GM18951 (cell line): ENCODE data around the gene SUSD1.

ENCODE experiments used
- POLR2A ChIP-seq: IDR thresholded peaks from 4 replicates; pipeline ENCODE4 v1.6.1; 2011; ENCODE audit warnings: mild to moderate bottlenecking; ENCODE audit not compliant: insufficient read length, insufficient read depth; ENCODE audit errors: extremely low read depth
- in situ Hi-C: fragments of 300-500 bp; cut with MboI; formaldehyde crosslinking; loops from one replicate; pipeline ENCODE4 v1.12.0; 2022; ENCODE audit warnings: low sequenced_read_pairs, mixed read lengths, inconsistent platforms; ENCODE audit not compliant: unreplicated experiment

The SUSD1 gene

DNA sequence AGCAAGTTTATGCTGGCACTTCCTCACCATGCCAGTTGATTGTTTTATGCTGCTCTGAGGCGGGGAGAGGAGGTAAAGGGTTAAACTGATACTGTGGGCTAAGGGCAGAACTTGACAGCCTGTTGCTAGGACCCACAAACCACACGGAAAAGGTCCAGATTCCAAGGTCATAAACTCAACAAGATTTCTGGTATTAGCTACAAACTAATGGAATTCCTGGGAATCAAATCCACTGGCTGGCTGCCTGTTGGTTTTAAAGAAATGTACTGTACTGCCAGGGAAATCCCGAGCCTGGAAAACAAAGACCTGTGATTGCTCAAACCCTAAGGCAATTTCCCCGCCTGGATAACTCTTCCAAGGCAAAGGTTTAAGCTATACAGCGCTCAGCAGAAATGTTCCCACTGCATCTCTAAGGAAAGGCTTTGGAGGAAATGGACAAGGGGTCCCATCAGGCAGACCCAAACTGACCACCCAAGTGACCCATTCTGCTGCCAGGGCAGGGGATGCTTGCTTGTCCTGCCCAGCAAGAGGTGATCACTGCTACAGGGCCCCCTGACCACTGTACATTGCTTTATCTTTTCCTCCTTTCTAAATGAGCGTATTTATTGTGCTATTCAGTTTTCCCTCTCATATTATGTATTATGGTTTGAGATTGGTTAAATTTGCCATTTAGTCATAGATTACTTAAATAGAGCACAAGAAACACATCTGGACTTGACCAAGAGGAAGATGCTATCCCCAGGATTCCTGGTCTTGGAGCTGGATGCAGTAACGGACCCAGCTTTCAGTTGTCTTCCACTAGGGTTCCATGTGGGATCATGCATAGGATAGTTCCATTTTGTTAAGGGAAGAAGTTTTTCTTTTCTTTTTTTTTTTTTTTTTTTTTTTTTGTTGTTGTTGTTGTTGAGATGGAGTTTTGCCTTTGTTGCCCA is 124.3 kb downstream of the SUSD1 start:
- no peak for TF ChIP-seq POLR2A
- in situ Hi-C loops = no loop called here

DNA sequence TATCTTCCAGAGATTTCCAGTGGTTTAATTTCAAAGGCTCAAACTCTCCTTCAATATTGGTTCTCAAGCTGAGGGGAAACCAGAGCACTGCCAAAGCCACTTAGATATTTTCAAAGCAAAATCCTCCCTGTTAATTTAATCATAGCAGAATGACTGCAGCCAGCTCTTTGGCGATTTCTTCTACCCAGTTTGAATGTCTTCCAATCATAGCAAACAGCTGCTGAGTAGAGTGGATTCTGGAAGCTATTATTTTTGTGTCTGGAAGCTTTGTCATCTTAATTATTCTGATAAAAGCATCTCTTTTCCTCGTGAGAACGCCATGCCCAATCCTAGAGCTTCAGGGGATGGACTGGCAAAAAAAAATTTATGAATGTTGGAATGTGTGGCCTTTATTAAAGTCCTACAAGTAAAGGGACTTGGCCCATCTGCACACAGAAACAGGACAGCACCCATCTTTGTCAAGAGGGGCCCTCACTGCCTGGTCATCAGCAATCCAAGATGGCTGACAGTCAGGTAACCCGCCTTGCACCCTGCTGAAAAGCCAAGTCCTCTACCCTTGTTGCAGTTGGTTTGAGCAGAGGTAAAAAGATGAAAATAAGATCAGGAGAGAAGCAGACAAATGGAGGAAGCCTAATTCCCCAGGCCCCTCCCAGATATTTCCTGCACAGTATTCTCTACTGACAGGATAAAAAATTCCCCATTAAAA is 125.1 kb downstream of the SUSD1 start:
- in situ Hi-C loops = no loop called here
- no peak for TF ChIP-seq POLR2A

- in situ Hi-C loops = no loop called here
- no peak for TF ChIP-seq POLR2A
Observed at GRCh38 chr9:112048924-112049691, 126.0 kb downstream of the SUSD1 start.

DNA sequence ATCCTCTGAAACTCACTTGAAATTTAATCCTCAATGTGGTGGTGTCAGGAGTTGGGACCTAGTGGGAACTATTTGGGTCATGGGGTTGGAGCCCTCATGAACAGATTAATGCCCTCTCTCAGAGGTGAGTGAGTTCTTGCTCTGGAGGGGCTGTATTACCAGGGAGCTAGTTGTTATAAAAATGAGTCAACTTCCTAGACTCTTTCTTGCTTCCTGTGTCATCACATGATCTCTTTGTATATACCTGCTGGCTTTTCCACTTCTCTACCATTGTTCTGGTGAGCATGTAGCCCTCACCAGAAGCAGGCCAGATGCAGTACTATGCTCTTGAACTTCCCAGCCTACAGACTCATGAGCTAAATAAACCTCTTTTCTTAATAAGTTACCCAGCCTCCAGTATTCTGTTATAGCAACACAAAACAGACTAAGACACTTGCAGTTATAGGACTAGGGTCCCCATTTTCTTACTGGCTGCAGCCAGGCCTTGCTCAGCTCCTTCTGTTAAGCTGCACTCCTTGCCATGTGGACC is 127.5 kb downstream of the SUSD1 start:
- in situ Hi-C loops = no loop called here

DNA sequence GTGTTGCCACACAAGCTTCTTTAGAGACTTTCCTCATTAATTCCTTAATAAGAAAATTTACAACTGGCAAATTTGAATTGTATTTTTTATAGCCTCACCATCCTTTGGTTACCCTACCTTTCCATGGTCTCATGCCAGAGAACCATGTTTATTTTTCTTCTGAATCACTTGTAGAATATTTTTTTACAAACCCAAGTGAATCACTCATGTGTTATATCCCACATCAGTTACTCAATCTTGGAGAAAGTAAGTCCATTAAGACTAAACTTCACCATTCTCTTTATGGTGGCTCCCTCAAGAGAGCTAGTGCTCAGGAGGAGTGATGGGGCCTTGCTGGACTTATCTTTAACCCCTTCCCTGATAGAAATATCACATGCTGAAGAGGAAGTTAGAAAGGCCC is 128.9 kb downstream of the SUSD1 start:
- in situ Hi-C loops = no loop called here
- TF ChIP-seq POLR2A = no peak

More for the DNA sequence above, 127.5 kb downstream of the SUSD1 start:
- no peak for TF ChIP-seq POLR2A

DNA sequence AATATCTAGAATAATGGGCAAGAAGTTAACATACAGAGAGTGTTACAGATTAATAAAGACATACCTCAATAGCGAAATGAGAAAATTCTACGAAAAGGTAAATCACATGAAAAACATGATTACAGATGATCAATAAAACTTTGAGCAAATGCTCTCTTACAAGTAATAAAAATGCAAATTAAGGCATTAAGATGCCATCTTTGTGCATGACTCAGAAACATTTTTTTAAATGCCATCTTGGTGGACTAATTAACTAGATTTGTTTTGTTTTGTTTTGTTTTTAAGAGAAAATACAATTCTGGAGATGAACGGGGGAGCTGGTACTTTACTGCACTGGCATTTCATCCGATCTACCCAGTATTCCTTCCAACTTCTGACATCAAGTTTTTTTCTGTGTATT is 130.2 kb downstream of the SUSD1 start:
- no peak for TF ChIP-seq POLR2A
- in situ Hi-C loops = no loop called here

GRCh38 chr9:112044186-112044585 is 130.9 kb downstream of the SUSD1 start:
- no peak for TF ChIP-seq POLR2A
- in situ Hi-C loops = no loop called here

DNA sequence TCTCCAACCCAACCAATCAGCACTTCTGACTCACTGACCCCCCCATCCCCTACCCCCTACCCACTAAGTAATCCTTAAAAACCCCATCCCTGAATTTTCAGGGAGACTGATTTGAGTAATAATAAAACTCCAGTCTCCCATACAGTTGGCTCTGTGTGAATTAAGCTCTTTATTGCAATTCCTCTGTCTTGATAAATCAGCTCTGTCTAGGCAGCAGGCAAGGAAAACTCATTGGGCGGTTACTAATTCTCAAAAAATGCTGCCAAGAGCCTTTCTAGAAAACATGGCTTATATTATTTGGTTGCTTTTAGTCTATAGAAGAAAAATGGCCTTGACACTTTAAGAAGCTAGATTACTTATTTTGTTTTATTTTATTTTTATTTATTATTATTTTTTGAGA is 131.7 kb downstream of the SUSD1 start:
- no peak for TF ChIP-seq POLR2A
- in situ Hi-C loops = no loop called here

DNA sequence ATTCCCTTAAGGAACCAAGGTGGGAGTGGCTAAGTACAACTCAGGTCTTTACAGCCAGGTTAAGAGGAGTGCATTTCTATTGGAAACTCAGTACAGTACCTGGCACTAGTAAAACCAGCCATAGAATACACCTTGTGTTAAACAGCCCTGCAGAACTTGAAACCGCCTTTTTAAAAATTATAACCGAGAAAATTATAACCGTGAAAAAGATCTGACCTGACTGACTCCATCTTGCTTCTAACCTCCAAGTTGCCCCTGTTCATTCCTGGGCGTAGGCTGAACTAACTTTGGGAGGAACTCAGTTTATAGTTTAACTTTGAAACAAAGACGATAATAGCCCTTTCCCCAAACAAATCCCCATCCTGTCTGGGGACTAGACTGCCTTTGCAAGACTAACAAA is 132.3 kb downstream of the SUSD1 start:
- TF ChIP-seq POLR2A = no peak
- in situ Hi-C loops = no loop called here

- no peak for TF ChIP-seq POLR2A
- in situ Hi-C loops = no loop called here
Observed at GRCh38 chr9:112042244-112042638, 132.9 kb downstream of the SUSD1 start.

- no peak for TF ChIP-seq POLR2A
Observed at GRCh38 chr9:112041536-112042243, 133.4 kb downstream of the SUSD1 start.

DNA sequence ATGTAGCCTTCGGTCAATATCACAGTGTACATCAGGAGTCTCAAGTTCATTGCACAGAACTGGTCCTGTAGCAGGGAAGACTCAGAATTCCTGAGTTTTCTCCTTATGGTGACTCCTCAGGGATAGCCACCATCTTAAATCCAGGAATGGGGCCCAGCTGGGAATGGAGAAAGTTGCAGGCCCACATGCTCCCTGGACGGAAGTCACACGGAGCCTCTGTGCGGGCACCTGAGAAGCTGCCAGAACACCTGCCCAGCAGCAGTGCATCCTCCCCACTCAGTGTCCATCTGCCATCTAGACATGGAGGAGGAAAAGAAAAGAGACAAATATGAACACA is 133.9 kb downstream of the SUSD1 start:
- in situ Hi-C loops = no loop called here

More at GRCh38 chr9:112041536-112042243, 133.4 kb downstream of the SUSD1 start:
- in situ Hi-C loops = no loop called here

More for the DNA sequence above, 133.9 kb downstream of the SUSD1 start:
- no peak for TF ChIP-seq POLR2A
